K562 (cell line): ENCODE measurements around the gene SVOP. TPM values are rescaled to one million over a fixed set of nuclear protein-coding genes. Genes with fewer than 3 reads are reported as not detected.

Experiments
- COPS2 ChIP-seq: fragments of 450-650 bp; conservative IDR thresholded peaks from 2 replicates; pipeline ENCODE4 v1.6.1; 2016; ENCODE audit warnings: mild to moderate bottlenecking, moderate library complexity
- ELF2 ChIP-seq: fragments of 250-450 bp; sonication (Bioruptor Pico); IDR thresholded peaks from 2 replicates; pipeline ENCODE4 v1.5.0; 2021; ENCODE audit warnings: mild to moderate bottlenecking
- KDM5B ChIP-seq: fragments of 200-600 bp; sonication (generic); IDR thresholded peaks from 2 replicates; pipeline ENCODE4 v1.6.1; 2012; ENCODE audit warnings: low read depth, mild to moderate bottlenecking, moderate library complexity, low read length, control low read depth, inconsistent platforms; ENCODE audit not compliant: insufficient replicate concordance
- RBM15 ChIP-seq: fragments of 200-400 bp; formaldehyde crosslinking; IDR thresholded peaks from 2 replicates; pipeline ENCODE4 v1.6.1; 2018; ENCODE audit warnings: mild to moderate bottlenecking, low read length, moderate library complexity; ENCODE audit not compliant: insufficient read depth
- ZNF584 ChIP-seq: fragments of 200-800 bp; sonication (Bioruptor generic); IDR thresholded peaks from 2 replicates; pipeline ENCODE4 v1.6.1; 2016; ENCODE audit warnings: low read depth, mild to moderate bottlenecking, missing genetic modification characterization, missing compliant biosample characterization
- polyA plus RNA-seq, 8 experiments: library from polyadenylated mRNA; depleted of rRNA in 4 of 8; stranded (reverse) in 5 of 8; unstranded in 3 of 8; fragments of >200 nt; fragmentation: Nextera tagmentation in 2 of 8; fragmentation: Illumina TruSeq in 1 of 8; extraction: Ambion mirVana in 2 of 8; extraction: Trizol in 1 of 8; gene quantifications; 2 replicates each; pipeline versions ENCODE4 v1.2.1 to v1.2.3, GENCODE V29; 2011 to 2014; ENCODE audit warnings: inconsistent platforms in 1 of 8, missing spikeins in 1 of 8
- total RNA-seq, 7 experiments: library from RNA; depleted of rRNA in 6 of 7; stranded (reverse); fragments of >200 nt in 6 of 7; fragmentation: Illumina TruSeq in 2 of 7; extraction: Trizol in 2 of 7; gene quantifications; 2 replicates each; pipeline versions ENCODE4 v1.2.1 to v1.2.3, GENCODE V29; 2011 to 2021; ENCODE audit warnings: low replicate concordance in 1 of 7
- TF ChIP-seq, protein P1 (sequence below): fragments of 250-450 bp; sonication (Bioruptor Pico); IDR thresholded peaks from 2 replicates; pipeline ENCODE4 v1.4.0; 2020
- TF ChIP-seq, protein P2 (sequence below): sonication (generic); formaldehyde crosslinking; IDR thresholded peaks from 2 replicates; pipeline ENCODE4 v1.8.1; 2023; ENCODE audit warnings: missing genetic modification reagents, mild to moderate bottlenecking, borderline replicate concordance
- TF ChIP-seq, protein P3 (sequence below): IDR thresholded peaks from 2 replicates; pipeline ENCODE4 v1.6.1; 2016; ENCODE audit warnings: missing genetic modification characterization, missing compliant biosample characterization
- TF ChIP-seq, protein P4 (sequence below): fragments of 250-450 bp; sonication (Bioruptor Pico); IDR thresholded peaks from 2 replicates; pipeline ENCODE4 v1.5.0; 2021; ENCODE audit warnings: mild to moderate bottlenecking, moderate library complexity

The SVOP gene
- total and polyA plus RNA-seq, 9 of the 15 experiments (the other 6 are each of a cell fraction or from before 2014, with no cell fraction given): 0.01 to 0.09 (median 0.06) TPM; not detected in 1

DNA sequence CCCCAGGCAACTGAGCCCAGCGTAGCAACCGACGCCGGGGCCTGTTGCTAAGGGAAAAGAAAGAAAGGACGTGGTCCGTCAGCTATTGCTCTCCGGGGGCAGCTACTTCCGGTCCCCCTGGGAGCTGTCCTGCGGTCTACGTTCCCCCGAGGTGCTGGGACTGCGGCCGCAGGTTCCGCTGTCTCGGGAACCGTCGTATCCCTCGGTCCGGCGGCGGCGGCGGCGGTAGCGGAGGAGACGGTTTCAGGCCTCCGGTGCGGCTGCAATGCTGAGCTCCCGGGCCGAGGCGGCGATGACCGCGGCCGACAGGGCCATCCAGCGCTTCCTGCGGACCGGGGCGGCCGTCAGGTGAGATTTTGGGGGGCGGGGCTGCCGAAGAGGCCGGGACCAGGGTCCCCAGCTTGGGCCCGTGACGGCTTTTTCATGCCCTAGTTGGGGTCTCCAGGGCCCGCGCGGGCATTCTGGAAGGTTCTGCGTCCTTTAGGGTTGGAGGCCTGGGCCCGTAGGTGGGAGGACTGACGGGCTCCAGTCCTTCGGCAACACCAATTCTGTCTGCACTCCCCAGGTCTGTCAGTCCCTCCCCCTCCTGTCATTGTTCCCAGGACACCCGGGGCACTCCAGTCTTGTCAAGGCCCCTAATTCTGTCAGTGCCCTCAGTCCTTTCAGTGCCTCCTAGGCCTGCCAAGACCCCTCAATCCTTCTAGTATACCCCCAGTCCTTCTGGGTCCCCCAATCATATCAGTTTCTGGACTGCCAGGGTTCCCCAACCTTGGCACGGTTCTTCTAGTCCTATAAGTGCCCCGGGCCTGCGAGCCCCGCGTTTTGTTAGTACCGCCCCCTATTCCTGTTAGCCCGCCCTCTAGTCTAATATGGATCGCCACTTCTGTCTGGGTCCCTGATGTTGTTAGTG lies 31.8 kb upstream of the SVOP start, which contains the start of gene USP30 (continued):
- TF ChIP-seq, protein P1, sequence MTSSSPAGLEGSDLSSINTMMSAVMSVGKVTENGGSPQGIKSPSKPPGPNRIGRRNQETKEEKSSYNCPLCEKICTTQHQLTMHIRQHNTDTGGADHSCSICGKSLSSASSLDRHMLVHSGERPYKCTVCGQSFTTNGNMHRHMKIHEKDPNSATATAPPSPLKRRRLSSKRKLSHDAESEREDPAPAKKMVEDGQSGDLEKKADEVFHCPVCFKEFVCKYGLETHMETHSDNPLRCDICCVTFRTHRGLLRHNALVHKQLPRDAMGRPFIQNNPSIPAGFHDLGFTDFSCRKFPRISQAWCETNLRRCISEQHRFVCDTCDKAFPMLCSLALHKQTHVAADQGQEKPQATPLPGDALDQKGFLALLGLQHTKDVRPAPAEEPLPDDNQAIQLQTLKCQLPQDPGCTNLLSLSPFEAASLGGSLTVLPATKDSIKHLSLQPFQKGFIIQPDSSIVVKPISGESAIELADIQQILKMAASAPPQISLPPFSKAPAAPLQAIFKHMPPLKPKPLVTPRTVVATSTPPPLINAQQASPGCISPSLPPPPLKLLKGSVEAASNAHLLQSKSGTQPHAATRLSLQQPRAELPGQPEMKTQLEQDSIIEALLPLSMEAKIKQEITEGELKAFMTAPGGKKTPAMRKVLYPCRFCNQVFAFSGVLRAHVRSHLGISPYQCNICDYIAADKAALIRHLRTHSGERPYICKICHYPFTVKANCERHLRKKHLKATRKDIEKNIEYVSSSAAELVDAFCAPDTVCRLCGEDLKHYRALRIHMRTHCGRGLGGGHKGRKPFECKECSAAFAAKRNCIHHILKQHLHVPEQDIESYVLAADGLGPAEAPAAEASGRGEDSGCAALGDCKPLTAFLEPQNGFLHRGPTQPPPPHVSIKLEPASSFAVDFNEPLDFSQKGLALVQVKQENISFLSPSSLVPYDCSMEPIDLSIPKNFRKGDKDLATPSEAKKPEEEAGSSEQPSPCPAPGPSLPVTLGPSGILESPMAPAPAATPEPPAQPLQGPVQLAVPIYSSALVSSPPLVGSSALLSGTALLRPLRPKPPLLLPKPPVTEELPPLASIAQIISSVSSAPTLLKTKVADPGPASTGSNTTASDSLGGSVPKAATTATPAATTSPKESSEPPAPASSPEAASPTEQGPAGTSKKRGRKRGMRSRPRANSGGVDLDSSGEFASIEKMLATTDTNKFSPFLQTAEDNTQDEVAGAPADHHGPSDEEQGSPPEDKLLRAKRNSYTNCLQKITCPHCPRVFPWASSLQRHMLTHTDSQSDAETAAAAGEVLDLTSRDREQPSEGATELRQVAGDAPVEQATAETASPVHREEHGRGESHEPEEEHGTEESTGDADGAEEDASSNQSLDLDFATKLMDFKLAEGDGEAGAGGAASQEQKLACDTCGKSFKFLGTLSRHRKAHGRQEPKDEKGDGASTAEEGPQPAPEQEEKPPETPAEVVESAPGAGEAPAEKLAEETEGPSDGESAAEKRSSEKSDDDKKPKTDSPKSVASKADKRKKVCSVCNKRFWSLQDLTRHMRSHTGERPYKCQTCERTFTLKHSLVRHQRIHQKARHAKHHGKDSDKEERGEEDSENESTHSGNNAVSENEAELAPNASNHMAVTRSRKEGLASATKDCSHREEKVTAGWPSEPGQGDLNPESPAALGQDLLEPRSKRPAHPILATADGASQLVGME: peak; percentile 74; the same call in 1 of the 2 replicates
- TF ChIP-seq, protein P2, sequence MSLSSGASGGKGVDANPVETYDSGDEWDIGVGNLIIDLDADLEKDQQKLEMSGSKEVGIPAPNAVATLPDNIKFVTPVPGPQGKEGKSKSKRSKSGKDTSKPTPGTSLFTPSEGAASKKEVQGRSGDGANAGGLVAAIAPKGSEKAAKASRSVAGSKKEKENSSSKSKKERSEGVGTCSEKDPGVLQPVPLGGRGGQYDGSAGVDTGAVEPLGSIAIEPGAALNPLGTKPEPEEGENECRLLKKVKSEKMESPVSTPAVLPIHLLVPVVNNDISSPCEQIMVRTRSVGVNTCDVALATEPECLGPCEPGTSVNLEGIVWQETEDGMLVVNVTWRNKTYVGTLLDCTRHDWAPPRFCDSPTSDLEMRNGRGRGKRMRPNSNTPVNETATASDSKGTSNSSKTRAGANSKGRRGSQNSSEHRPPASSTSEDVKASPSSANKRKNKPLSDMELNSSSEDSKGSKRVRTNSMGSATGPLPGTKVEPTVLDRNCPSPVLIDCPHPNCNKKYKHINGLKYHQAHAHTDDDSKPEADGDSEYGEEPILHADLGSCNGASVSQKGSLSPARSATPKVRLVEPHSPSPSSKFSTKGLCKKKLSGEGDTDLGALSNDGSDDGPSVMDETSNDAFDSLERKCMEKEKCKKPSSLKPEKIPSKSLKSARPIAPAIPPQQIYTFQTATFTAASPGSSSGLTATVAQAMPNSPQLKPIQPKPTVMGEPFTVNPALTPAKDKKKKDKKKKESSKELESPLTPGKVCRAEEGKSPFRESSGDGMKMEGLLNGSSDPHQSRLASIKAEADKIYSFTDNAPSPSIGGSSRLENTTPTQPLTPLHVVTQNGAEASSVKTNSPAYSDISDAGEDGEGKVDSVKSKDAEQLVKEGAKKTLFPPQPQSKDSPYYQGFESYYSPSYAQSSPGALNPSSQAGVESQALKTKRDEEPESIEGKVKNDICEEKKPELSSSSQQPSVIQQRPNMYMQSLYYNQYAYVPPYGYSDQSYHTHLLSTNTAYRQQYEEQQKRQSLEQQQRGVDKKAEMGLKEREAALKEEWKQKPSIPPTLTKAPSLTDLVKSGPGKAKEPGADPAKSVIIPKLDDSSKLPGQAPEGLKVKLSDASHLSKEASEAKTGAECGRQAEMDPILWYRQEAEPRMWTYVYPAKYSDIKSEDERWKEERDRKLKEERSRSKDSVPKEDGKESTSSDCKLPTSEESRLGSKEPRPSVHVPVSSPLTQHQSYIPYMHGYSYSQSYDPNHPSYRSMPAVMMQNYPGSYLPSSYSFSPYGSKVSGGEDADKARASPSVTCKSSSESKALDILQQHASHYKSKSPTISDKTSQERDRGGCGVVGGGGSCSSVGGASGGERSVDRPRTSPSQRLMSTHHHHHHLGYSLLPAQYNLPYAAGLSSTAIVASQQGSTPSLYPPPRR (CRISPR knock-in tag): no peak
- TF ChIP-seq ZNF584 (no peak), COPS2 (no peak), ELF2 (CRISPR knock-in tag) (peak; percentile 87), RBM15 (no peak), KDM5B (peak; percentile 32)
- TF ChIP-seq, protein P3, sequence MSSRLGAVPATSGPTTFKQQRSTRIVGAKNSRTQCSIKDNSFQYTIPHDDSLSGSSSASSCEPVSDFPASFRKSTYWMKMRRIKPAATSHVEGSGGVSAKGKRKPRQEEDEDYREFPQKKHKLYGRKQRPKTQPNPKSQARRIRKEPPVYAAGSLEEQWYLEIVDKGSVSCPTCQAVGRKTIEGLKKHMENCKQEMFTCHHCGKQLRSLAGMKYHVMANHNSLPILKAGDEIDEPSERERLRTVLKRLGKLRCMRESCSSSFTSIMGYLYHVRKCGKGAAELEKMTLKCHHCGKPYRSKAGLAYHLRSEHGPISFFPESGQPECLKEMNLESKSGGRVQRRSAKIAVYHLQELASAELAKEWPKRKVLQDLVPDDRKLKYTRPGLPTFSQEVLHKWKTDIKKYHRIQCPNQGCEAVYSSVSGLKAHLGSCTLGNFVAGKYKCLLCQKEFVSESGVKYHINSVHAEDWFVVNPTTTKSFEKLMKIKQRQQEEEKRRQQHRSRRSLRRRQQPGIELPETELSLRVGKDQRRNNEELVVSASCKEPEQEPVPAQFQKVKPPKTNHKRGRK (tag): no peak
- TF ChIP-seq, protein P4, sequence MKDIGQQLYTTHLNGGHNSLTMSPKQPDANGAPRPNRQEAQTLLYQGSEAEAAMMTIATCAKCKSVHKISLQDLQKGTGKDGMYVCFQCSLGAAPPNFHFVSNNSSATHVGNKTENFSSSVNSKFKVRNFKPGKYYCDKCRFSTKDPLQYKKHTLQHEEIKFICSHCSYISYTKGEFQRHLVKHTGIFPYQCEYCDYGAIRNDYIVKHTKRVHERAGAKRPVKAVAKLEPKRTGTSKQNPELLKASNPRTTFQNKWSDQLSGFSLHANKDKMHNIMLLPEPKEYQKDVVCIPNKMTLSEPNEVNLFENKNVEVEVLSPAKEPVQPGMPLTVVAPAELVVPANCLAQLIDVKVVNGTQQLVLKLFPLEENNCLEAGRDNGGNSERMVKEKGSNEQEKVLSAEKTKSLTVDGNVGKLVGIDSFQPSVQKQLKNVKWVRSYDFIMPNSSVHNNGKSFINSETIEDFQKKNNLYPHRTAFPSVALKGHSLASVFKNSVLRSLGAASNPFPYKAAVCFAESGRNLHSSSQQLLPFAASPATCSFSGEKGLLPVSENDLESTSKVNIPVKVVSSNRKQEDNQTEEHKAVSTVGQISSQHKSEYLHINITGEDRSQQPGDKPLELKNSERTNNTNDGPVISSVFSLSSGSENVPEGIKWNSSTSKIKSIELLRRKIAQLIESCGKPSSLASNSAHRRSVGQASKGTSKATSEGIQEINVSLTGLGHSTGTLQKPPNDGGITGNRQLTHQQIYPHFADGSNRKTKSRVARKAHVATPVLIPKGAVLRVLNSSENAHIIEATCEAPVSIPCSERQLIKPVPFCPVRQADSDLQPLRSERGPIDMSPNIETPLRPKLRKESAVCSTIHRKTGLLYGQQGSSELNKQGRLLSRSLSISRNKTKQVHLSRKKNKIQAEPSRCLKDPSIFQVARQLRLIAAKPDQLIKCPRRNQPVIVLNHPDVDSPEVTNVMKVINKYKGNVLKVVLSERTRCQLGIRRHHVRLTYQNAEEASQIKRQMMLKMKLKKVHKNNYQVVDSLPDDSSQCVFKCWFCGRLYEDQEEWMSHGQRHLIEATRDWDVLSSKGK: no peak
